HL-60 (cell line): ENCODE results near the gene ADRM1.

Source experiments
- CTCF ChIP-seq: IDR thresholded peaks from one replicate; pipeline ENCODE4 v1.5.1; 2011; ENCODE audit warnings: low read length, control low read depth, inconsistent platforms; ENCODE audit not compliant: insufficient read depth
- POLR2AphosphoS5 ChIP-seq: IDR thresholded peaks from 2 replicates; pipeline ENCODE4 v1.6.1; 2012; ENCODE audit warnings: low read depth
- REST ChIP-seq: IDR thresholded peaks from 2 replicates; pipeline ENCODE4 v1.6.1; 2012; ENCODE audit warnings: low read depth; ENCODE audit not compliant: insufficient replicate concordance
- SPI1 ChIP-seq: IDR thresholded peaks from 2 replicates; pipeline ENCODE4 v1.6.1; 2012; ENCODE audit warnings: low read depth, mild to moderate bottlenecking, borderline replicate concordance

GRCh38 chr20:62272200-62272599 is 30.6 kb upstream of the ADRM1 start:
- TF ChIP-seq CTCF, result no peak
- TF ChIP-seq POLR2AphosphoS5, result no peak
- no peak for TF ChIP-seq REST
- no peak for TF ChIP-seq SPI1
